Fibroblast of skin of abdomen (primary cell): ENCODE measurements around the gene EML4.
"Not testable (repeated sequence)": the region's sequence is repeated elsewhere in the genome, so short reads cannot be mapped to it uniquely, and the experiment has no call there.

Experiments used
- DNase-seq: peaks from one replicate; pipeline ENCODE4 v3.0.0-alpha.2; 2013

EML4 gene

GRCh38 chr2:42312106-42312505 is 143.0 kb downstream of the EML4 start:
- DNase-seq, result no peak

- DNase-seq, result peak; percentile 93
Observed at GRCh38 chr2:42314892-42315468, 145.8 kb downstream of the EML4 start.

- DNase-seq, result no peak
Observed at GRCh38 chr2:42315844-42316470, 146.8 kb downstream of the EML4 start.

GRCh38 chr2:42316910-42317309 is 147.8 kb downstream of the EML4 start:
- DNase-seq, result no peak

DNA sequence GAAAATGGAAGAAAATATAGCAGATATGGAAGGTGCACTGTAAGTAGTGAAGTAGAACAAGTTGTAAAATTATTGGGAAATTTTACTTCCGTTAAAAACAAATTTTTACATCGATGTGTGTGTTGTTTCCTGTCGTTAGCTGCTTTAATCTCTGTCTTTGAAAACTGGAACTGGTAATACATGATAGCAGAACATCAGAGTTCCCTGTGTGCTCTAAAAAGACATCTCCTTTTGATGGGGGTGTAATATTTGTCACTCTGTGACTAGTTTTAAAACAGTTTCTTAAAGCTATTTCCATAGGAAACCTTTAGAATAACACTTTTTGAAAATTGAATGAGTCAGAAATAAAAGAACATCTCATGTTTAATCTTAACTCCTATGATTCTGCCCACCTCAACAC is 148.3 kb downstream of the EML4 start:
- no peak for DNase-seq

DNA sequence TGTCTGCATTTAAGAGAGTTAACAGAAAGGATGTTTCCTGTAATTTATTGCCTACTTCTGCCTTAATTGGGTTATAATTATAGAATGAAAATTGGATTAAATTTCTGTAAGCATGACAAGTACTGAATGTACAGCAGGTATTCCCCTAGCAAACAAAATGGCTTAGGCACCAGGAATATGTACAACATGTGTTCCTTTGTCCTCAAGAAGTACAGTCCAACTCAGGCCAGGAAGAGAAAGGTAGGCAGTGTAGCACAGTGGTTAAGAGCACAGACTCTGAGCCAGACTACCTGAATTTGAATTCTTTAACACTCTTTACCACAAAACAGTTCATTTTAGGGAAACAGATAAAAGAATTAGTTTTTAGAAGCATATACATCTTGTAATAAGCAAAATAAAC is 148.8 kb downstream of the EML4 start:
- DNase-seq, result no peak

GRCh38 chr2:42319265-42319664 is 150.1 kb downstream of the EML4 start:
- DNase-seq, result no peak

GRCh38 chr2:42321452-42322064 is 152.4 kb downstream of the EML4 start:
- no peak for DNase-seq

- no peak for DNase-seq
Observed at GRCh38 chr2:42324244-42324643, 155.1 kb downstream of the EML4 start.

DNA sequence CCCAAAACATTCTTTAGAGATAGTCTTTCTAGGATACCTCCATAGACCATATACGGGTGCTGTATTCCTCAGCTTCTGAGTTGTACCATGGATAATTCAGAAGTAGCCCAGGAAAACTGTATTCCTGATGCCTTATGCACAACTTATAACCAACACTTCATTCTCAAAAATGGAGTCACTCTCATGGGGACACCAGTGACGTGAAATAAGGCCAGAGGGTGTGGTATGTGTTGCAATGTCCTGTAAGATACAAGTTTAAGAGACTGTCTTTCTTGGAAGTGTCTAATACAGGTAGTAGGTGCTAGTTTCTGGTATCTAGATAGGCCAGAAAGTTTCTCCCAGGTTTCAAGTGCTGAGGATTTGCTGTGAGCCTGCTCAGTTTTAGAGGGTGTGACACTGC is 155.8 kb downstream of the EML4 start:
- no peak for DNase-seq

- DNase-seq, result no peak
Observed at GRCh38 chr2:42325609-42326008, 156.5 kb downstream of the EML4 start.

DNA sequence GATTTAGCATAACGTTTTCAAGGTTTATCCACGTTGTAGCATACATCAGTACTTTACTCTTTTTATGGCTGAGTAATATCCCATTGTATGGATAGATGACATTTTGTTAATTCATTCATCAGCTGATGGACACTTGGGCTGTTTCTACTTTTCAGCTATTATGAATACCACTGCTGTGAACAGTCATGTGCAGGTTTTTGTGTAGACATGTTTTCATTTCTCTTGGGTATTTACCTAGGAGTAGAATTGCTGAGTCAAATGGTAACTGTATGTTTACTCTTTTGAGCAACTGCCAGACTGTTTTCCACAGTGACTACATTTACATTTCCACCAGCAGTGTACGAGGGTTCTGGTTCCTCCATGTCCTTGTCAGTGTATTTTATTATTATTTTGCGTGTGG is 158.0 kb downstream of the EML4 start:
- no peak for DNase-seq

GRCh38 chr2:42328148-42328833 is 159.1 kb downstream of the EML4 start:
- DNase-seq, result peak; percentile 27

GRCh38 chr2:42328923-42329322 is 159.8 kb downstream of the EML4 start:
- no peak for DNase-seq

DNA sequence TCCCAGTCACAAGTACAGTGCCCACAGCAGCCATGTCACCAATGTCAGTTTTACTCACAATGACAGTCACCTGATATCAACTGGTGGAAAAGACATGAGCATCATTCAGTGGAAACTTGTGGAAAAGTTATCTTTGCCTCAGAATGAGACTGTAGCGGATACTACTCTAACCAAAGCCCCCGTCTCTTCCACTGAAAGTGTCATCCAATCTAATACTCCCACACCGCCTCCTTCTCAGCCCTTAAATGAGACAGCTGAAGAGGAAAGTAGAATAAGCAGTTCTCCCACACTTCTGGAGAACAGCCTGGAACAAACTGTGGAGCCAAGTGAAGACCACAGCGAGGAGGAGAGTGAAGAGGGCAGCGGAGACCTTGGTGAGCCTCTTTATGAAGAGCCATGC is 160.6 kb downstream of the EML4 start:
- no peak for DNase-seq

DNA sequence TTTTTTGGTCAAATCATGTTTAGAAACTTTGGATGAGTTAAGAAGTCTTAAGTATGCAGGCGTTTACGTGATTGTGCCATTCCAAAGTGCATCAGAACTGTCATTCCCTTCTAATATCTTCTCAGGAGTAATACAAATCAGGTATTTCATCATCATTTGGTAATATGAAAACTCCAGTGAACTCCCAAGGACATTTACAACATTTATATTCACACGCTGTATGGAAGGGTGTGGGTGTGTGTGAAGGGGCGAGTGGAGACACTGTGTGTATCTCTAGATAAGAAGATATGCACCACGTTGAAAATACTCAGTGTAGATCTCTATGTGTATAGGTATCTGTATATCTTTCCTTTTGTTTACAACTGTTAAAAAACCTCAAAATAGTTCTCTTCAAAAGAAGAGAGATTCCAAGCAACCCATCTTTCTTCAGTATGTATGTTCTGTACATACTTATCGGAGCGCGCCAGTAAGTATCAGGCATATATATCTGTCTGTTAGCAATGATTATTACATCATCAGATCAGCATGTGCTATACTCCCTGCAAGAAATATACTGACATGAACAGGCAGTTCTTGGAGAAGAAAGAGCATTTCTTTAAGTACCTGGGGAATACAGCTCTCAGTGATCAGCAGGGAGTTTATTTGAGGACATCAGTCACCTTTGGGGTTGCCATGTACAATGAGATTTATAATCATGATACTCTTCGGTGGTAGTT is 162.6 kb downstream of the EML4 start:
- DNase-seq, result peak; percentile 32

DNA sequence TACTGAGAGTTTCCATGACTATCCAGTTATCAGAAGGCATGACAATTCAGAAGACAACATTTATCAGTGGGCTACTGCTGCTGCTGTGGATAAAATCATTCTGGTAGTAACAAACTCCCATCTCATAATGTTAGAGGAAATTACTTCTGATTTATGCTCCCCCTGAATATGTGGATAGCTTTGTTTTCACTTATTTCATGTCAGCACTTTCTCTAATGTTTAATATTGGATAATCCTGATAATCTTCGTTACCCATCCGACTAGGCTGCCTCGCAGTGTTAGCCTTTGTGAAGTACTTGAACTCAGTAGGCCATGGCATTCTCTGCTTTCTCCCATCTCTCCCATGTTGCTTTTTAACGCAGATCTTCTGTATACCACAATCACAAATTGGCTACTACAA is 163.4 kb downstream of the EML4 start:
- DNase-seq, result no peak

- DNase-seq, result no peak
Observed at GRCh38 chr2:42333579-42333978, 164.4 kb downstream of the EML4 start.

DNA sequence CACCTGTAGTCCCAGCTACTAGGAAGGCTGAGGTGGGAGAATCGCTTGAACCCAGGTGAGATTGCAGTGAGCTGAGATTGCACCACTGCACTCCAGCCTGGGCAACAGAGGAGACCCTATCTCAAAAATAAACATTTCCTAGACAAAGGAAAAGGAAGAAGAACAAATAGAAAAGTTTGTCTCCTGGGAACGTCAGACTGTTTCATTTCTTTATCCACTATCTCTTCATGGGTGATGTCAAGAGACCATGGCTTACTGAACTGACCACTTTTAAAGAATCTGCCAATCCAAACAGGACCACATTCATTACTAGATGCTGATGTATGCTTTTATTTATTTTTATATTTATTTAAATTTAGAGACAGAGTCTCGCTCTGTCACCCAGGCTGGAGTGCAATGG is 165.1 kb downstream of the EML4 start:
- no peak for DNase-seq

GRCh38 chr2:42334865-42335264 is 165.7 kb downstream of the EML4 start:
- not testable (repeated sequence) for DNase-seq

DNA sequence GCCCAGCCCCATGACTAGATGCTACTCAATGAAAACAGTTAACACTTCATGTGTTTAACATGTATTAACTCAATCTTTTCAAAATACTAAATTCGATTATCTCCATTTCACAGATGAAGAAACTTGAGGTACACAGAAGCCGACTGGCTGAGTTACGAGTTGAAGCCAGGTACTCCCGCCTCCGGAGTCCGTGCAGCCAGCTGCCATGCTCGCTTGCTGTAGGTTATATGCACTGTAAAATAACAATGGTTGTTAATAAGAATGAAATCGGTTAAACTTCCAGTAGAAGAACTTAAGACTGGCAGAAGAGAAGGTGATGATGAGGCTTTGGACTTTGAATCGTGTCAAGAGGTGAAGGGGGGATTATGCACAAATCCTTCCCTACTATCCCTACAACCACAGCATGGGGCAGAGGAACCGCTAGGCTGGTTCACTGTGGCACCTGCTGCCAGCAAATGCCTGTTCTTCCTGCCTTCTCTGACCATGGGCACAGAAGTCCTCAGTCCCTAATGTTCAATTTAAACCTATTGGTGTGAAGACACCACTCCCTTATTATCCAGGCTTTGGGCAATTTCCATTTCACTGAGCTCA is 166.5 kb downstream of the EML4 start:
- DNase-seq, result no peak

GRCh38 chr2:42336361-42336965 is 167.3 kb downstream of the EML4 start:
- DNase-seq, result no peak
